OCI-LY3 (cell line): ENCODE results near the gene KRTAP3-2.

Experiments used
- H2AFZ ChIP-seq: fragments of 200-600, 300-600 bp; shearing (Covaris generic); 2 replicates; pipeline ENCODE4 v1.6.0; 2014; ENCODE audit warnings: antibody characterized with exemption, low read depth, low read length
- H3K27ac ChIP-seq: fragments of 200-600, 300-600 bp; sonication (generic); 2 replicates; pipeline ENCODE4 v1.5.1; 2014; ENCODE audit warnings: mild to moderate bottlenecking, low read length, moderate library complexity, mixed read lengths
- H3K27me3 ChIP-seq: fragments of 200-600, 300-600 bp; sonication (generic); 2 replicates; pipeline ENCODE4 v1.6.1; 2014; ENCODE audit warnings: low read depth, low read length, mixed read lengths
- H3K36me3 ChIP-seq: fragments of 200-600, 300-600 bp; sonication (generic); replicated peaks from 2 replicates; pipeline ENCODE3; 2014; ENCODE audit warnings: low read depth, low read length, mixed read lengths
- H3K4me1 ChIP-seq: fragments of 300-600, 200-600 bp; sonication (generic); 2 replicates; pipeline ENCODE4 v1.6.1; 2014; ENCODE audit warnings: low read length, mixed read lengths
- H3K4me2 ChIP-seq: fragments of 200-600, 300-600 bp; sonication (generic); 2 replicates; pipeline ENCODE4 v1.6.1; 2014; ENCODE audit warnings: low read length, mixed read lengths
- H3K4me3 ChIP-seq: fragments of 300-600, 200-600 bp; sonication (generic); 2 replicates; pipeline ENCODE4 v1.5.1; 2014; ENCODE audit warnings: antibody characterized with exemption, mild to moderate bottlenecking, low read length, moderate library complexity
- H3K79me2 ChIP-seq: fragments of 300-600, 200-600 bp; shearing (Covaris generic); 2 replicates; pipeline ENCODE4 v1.6.1; 2014; ENCODE audit warnings: mild to moderate bottlenecking, low read length, mixed read lengths
- H3K9ac ChIP-seq: fragments of 300-600, 200-600 bp; shearing (Covaris generic); 2 replicates; pipeline ENCODE4 v1.6.0; 2014; ENCODE audit warnings: mild to moderate bottlenecking, low read length, moderate library complexity
- H3K9me3 ChIP-seq: fragments of 200-600, 300-600 bp; shearing (Covaris generic); 2 replicates; pipeline ENCODE4 v1.6.1; 2014; ENCODE audit warnings: low read length, mixed read lengths; ENCODE audit not compliant: insufficient read depth
- H4K20me1 ChIP-seq: fragments of 200-600, 300-600 bp; sonication (generic); 2 replicates; pipeline ENCODE4 v1.6.1; 2016; ENCODE audit warnings: low read length, mixed read lengths; ENCODE audit not compliant: insufficient read depth
- EZH2phosphoT487 ChIP-seq: fragments of 200-600 bp; shearing (Covaris generic); IDR thresholded peaks from 2 replicates; pipeline ENCODE4 v1.6.1; 2018; ENCODE audit warnings: antibody characterized with exemption, mixed run types, low read depth
- TF ChIP-seq, protein P1 (sequence below): fragments of 200-600, 300-600 bp; sonication (generic); IDR thresholded peaks from 2 replicates; pipeline ENCODE4 v1.5.1; 2014; ENCODE audit warnings: antibody characterized with exemption, low read length, low read depth

The KRTAP3-2 gene

DNA sequence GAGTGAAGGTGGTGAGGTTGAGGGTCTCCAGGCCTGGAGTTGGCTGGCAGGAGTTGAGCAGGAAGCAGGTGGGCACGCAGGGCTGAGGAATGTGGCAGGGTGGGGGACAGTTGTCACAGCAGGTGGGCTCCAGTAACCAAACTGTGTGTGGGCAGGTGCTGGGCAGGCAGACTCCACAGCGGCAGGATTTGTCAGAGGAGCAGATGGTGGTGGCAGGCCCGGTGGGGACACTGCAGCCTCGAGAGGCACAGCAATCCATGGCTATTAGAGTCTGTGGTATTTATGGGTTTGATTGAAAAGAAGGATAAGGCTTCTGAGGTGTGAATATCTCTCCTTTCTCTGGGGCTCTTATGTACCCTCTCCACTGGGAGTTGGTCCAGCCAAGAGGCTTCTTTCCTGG lies 5.9 kb downstream of the KRTAP3-2 start, which contains the start of gene KRTAP3-3:
Gene KRTAP3-3 (minus strand): TSS at position 326 of the 400 bp plus-strand sequence. CDS start 67 bp downstream, at position 259.
- H3K79me2 ChIP-seq, result no peaks in the 10 kb centered on the region
- H3K4me2 ChIP-seq, result no peak within 1 kb of the TSS
- H3K9ac ChIP-seq, result no peak within 1 kb of the TSS
- H3K9me3 ChIP-seq, result no peaks in the 10 kb centered on the region
- no peaks in the 10 kb centered on the region for H3K4me1 ChIP-seq
- H3K4me3 ChIP-seq, result no peak within 1 kb of the TSS
- H3K36me3 ChIP-seq, result no peaks in the 10 kb centered on the region
- H3K27me3 ChIP-seq, result peaks cover 28% of the 10 kb centered on the region
- TF ChIP-seq, protein P1, sequence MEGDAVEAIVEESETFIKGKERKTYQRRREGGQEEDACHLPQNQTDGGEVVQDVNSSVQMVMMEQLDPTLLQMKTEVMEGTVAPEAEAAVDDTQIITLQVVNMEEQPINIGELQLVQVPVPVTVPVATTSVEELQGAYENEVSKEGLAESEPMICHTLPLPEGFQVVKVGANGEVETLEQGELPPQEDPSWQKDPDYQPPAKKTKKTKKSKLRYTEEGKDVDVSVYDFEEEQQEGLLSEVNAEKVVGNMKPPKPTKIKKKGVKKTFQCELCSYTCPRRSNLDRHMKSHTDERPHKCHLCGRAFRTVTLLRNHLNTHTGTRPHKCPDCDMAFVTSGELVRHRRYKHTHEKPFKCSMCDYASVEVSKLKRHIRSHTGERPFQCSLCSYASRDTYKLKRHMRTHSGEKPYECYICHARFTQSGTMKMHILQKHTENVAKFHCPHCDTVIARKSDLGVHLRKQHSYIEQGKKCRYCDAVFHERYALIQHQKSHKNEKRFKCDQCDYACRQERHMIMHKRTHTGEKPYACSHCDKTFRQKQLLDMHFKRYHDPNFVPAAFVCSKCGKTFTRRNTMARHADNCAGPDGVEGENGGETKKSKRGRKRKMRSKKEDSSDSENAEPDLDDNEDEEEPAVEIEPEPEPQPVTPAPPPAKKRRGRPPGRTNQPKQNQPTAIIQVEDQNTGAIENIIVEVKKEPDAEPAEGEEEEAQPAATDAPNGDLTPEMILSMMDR, result no peak
- TF ChIP-seq EZH2phosphoT487, result no peak
- no peak within 1 kb of the TSS for H2AFZ ChIP-seq
- H4K20me1 ChIP-seq, result no peaks in the 10 kb centered on the region
- no peak within 1 kb of the TSS for H3K27ac ChIP-seq

DNA sequence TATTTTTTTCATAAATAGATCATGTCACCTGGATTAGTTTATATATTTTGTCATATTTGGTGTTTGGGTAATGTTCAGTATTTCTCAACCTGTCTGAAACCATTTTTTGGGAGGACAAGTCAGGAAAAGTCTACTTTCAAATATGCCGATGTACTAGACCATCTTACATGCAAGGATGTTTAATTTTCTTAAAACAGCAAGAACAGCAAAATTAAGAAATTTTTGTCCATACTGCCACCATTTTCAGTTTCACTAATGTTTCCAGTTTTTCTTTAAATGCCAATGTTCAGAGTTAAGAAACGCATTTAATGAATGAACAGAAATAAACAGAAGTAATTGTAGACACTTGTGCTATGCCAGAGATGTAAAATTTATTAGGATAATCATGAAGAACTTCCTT lies 6.6 kb downstream of the KRTAP3-2 start:
- H3K4me1 ChIP-seq, result no peaks in the 10 kb centered on the region
- no peak overlapping the region for H3K27ac ChIP-seq
- no peaks in the 10 kb centered on the region for H3K9me3 ChIP-seq
- no peak overlapping the region for H2AFZ ChIP-seq
- TF ChIP-seq, protein P1, result no peak
- no peak for TF ChIP-seq EZH2phosphoT487
- peaks cover 22% of the 10 kb centered on the region for H3K27me3 ChIP-seq
- no peak overlapping the region for H3K9ac ChIP-seq
- H3K4me2 ChIP-seq, result no peak overlapping the region
- H3K79me2 ChIP-seq, result no peaks in the 10 kb centered on the region
- H3K36me3 ChIP-seq, result no peaks in the 10 kb centered on the region
- H4K20me1 ChIP-seq, result no peaks in the 10 kb centered on the region
- no peak overlapping the region for H3K4me3 ChIP-seq

DNA sequence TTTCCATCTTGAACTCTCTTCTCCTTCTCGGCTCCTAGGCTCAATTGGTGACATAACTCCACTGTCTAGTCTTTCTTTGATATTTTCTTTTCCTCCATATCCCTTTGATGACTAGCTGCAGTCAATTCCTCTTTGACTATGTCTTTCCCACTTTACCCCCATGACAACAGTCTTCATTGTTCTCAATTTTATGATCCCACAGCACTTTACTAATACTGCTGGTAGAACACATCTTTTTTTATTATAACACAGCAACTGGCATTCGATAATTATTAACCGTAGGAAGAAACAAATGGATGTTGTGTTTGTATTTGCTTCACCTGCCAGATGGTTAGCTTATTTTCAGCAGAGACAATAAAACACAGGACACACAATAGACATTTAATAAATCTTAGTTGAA lies 7.0 kb downstream of the KRTAP3-2 start:
- no peak overlapping the region for H3K4me3 ChIP-seq
- H3K9me3 ChIP-seq, result no peaks in the 10 kb centered on the region
- H3K4me2 ChIP-seq, result no peak overlapping the region
- H3K27me3 ChIP-seq, result peaks cover 19% of the 10 kb centered on the region
- no peaks in the 10 kb centered on the region for H3K4me1 ChIP-seq
- H3K36me3 ChIP-seq, result no peaks in the 10 kb centered on the region
- H3K79me2 ChIP-seq, result no peaks in the 10 kb centered on the region
- TF ChIP-seq, protein P1, result no peak
- no peak for TF ChIP-seq EZH2phosphoT487
- H4K20me1 ChIP-seq, result no peaks in the 10 kb centered on the region
- no peak overlapping the region for H3K27ac ChIP-seq
- H3K9ac ChIP-seq, result no peak overlapping the region
- no peak overlapping the region for H2AFZ ChIP-seq

DNA sequence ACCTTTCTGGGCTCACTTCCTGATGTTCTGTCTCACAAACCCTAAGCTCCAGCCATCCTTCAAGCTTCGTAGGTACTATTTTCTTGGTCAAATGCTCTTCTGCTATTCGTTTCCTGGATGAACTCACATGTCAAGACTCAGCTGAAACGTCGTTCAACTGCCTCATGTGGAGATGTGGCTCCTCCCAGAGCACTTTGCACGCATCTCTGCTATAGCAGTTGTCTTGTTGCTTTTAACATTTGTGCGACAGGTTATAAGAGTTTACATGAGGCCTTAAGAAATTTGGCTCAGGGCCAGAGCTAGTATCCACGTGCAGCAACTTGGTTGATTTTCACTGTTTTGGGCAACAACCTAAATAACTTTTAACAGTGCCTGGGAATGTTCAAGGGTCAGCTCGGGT lies 12.8 kb downstream of the KRTAP3-2 start:
- H3K36me3 ChIP-seq, result no peaks in the 10 kb centered on the region
- no peak overlapping the region for H3K9ac ChIP-seq
- H3K27ac ChIP-seq, result no peak overlapping the region
- H2AFZ ChIP-seq, result no peak overlapping the region
- H3K4me3 ChIP-seq, result no peak overlapping the region
- H3K4me2 ChIP-seq, result no peak overlapping the region
- no peak for TF ChIP-seq EZH2phosphoT487
- TF ChIP-seq, protein P1, result no peak
- no peaks in the 10 kb centered on the region for H3K9me3 ChIP-seq
- H3K4me1 ChIP-seq, result no peaks in the 10 kb centered on the region
- H3K27me3 ChIP-seq, result peaks cover 20% of the 10 kb centered on the region
- H3K79me2 ChIP-seq, result no peaks in the 10 kb centered on the region
- no peaks in the 10 kb centered on the region for H4K20me1 ChIP-seq
